ENCODE measurements around the gene TCF3.
"Not testable (repeated sequence)": the region's sequence is repeated elsewhere in the genome, so short reads cannot be mapped to it uniquely, and the experiment has no call there.

Gene TCF3

DNA sequence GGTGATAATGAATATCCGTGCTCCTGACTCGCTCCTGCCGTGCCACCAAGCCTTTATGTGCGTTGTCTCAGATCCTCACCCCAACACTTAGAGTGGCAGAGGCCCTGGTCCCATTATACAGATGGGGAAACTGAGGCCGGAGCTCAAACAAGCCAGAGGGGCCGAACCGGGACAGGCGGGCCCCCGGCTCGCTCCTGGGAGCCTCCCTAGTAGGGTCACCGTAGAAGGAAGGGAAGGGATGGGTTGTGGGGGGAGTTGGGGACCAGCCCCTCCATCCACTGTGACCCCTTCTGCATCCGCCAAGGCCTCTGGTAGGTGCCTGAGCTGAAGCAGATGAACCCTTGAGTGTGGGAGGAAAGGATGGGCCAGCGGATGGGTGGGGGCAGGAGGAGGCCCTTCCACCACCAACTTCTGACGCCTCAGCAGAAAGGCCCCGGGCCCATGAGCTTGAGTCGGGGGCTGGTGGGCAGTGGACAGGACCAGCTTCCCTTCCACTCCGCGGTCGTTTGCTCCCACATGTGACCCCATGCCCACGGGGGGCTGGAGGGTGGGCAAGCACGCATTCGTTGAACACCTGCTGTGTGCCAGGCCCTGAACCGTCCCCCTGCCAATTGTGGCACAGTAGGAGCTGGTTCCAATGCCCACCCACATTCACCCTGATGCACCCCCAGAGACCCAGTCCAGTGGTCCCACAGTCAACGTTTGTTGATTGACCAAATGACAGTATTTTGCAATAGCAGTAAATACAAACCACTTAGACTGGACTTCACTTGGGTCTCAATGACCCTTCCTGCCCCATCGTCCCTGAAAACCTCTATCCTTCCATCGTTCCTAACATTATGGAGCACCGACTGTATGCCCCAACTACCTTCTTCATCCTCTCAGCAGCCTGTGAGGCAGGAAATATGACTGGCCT, 24.2 kb upstream of the TCF3 start:
- no peaks in the 10 kb centered on the region for H3K36me3 Mint-ChIP-seq
- peaks cover 23% of the 10 kb centered on the region for H3K27me3 Mint-ChIP-seq
- no peaks in the 10 kb centered on the region for H3K9me3 Mint-ChIP-seq
- H3K4me3 Mint-ChIP-seq = no peak overlapping the region
- H3K27ac Mint-ChIP-seq = no peak overlapping the region
- no peaks in the 10 kb centered on the region for H3K4me1 Mint-ChIP-seq

DNA sequence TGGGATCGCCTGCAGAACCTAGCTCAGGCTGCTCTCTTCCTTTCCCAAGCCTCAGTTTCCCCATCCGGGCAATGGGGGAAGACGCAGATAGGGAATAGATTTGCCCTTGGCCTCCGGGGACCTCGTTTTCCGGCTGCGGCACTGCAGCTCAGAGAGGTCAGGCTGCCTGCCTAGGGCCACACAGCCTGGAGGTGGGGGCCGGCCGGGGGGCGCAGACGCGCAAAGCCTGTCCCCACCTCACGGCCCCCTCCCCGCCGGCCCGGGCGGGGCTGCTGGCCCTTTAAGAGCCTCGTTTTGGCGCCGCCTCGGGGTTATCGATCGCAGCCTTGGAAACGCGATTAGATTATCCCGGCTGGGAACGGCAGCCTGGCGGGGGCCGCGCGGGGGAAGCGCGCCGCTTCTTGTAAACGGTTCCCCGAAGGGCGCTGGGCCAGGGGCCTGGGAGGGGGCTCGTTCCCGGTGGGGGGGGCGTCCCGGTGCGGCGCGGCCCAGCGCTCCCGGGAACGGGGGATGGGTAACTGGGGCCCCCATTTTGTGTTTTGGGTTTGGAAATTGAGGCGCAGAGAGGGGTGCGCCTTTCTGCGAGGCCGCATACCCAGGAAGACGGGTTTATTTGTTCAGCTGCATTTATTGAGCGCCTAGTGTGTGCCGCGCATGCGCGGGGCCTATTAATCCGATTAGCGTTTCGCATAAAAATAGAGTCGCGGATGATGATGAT, 23.4 kb upstream of the TCF3 start:
- peaks cover 23% of the 10 kb centered on the region for H3K27me3 Mint-ChIP-seq
- no peak overlapping the region for H3K4me3 Mint-ChIP-seq
- H3K9me3 Mint-ChIP-seq = no peaks in the 10 kb centered on the region
- H3K27ac Mint-ChIP-seq = no peak overlapping the region
- no peaks in the 10 kb centered on the region for H3K36me3 Mint-ChIP-seq
- H3K4me1 Mint-ChIP-seq = no peaks in the 10 kb centered on the region

DNA sequence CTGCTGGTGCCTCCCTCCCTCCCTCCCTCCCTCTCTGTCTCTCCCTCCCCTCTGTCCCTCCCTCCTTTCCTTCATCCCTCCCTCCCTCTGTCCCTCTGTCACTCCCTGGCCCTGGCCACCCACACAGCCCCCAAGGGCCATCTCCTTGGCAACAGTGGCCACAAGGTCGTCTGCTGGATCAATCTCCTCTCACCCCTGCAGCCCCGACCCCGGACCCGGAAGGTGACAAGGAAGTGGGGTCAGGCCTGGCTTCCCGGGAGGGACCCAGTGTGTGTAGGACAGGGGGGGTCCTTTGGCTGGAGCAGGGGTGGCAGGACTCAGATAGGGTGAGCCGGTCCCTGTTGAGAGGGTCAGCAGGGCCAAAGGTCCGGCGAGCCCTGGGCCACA, 21.9 kb upstream of the TCF3 start:
- H3K4me3 Mint-ChIP-seq = no peak overlapping the region
- H3K4me1 Mint-ChIP-seq = no peaks in the 10 kb centered on the region
- peaks cover 28% of the 10 kb centered on the region for H3K27me3 Mint-ChIP-seq
- H3K9me3 Mint-ChIP-seq = no peaks in the 10 kb centered on the region
- H3K36me3 Mint-ChIP-seq = no peaks in the 10 kb centered on the region
- H3K27ac Mint-ChIP-seq = no peak overlapping the region

DNA sequence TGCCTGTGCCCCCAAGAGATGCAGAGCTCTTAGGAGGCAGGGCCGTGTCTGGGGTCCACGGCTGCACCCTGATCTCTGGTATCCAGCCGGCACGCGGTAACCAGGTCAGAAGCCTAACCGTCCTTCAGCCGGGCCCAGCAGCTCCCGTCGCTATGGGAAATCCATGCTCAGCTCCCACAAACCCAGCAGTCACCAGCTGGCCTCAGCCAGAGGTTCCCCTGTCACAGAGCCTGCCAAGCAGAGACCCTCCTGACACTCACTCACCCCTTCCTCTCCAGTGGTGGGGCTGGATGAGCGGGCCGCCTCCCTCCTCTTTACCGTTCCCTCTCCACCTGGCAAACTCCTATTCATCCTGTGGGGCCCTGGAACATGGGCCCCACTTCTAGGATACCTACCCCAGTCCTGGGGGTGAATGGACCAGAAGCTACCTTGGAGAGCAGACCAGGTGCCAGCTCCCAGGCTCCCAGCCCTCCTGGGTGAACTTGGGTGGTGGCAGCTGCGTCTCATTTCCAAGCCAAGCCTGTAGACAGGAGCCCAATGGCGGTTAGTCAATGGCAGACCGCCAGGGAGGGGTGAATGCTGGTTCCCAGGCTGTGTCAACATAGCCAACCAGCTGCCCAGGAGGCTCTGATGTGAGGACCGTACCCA, 21.4 kb upstream of the TCF3 start:
- no peak overlapping the region for H3K4me3 Mint-ChIP-seq
- H3K27ac Mint-ChIP-seq = no peak overlapping the region
- H3K27me3 Mint-ChIP-seq = peaks cover 29% of the 10 kb centered on the region

DNA sequence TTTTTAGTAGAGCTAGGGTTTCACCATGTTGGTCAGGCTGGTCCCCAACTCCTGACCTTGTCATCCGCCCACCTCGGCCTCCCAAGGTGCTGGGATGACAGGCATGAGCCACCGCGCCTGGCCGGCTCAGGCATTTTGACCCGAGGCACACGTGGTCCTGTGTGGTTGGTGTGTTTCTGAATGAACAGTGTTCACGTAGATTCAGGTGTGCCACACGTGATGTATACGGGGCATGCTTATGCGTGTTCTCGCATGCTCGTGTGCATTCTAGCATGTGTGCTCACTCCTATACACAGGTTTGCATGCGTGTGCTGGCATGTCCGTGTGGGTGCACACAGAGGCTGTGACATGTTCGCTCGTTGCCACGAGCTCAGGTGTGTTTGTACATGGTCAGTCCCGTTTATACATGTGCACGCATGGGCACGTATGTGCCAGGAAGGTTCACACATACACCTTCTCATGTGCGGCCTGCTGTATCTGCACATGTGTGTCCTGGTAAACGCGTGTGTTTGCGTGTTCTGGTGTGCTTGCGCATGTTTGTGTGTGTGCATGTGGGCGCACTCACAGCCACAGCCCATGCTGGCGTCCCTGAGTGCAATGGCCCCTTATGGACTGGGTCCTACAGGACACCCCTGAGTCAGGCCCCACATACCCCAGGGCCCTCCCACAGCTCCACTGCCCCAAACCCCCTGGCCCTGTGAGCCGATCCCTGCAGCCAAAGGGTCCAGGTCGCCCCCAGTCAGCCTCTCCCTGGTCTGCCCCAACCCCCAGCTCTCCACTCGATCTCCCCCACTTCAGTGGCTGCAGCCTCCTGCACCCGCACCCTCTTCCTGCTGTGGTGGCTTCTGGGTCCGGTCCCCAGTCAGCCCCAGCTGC, 20.6 kb upstream of the TCF3 start:
- H3K36me3 Mint-ChIP-seq = no peaks in the 10 kb centered on the region

More for the DNA sequence above, 21.4 kb upstream of the TCF3 start:
- H3K4me1 Mint-ChIP-seq = peaks cover 4% of the 10 kb centered on the region
- H3K36me3 Mint-ChIP-seq = no peaks in the 10 kb centered on the region
- no peaks in the 10 kb centered on the region for H3K9me3 Mint-ChIP-seq

DNA sequence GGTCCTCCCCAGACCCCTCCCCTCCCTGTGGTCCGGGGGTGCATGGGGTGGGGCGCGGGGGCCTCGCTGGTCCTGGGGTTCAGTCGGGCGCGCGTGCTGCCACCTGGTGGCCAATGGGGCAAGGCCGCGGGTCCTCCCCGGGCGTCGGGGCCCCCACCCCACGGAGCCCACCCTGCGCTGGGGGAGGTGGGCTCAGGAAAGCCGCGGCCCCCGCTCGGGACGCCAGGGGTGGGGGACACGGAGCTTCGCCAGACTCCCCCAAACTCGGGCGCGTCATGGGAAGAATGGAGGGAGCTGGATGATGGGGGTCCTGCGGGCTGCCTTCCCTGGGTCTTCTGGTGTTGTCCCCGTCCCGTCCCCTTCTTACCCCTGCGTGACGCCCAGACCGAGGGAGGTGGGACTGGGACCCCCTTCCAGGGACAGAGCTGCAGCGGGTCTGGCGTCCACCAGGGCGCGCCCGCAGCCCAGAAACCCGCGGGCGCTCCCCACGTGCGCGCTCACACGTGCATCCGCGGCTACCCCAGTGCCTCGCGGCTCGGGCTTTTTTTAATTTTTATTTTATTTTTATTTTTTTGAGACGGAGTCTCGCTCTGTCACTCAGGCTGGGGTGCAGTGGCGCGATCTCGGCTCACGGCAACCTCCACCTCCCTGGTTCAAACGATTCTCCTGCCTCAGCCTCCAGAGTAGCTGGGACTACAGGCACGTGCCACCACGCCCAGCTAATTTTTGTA, 19.8 kb upstream of the TCF3 start:
- Mint-ChIP-seq H3K4me3 (peak overlapping the region; percentile 39), H3K27me3 (peaks cover 30% of the 10 kb centered on the region), H3K9me3 (no peaks in the 10 kb centered on the region), H3K4me1 (peaks cover 13% of the 10 kb centered on the region), H3K27ac (no peak overlapping the region), H3K36me3 (no peaks in the 10 kb centered on the region)

More for the DNA sequence above, 20.6 kb upstream of the TCF3 start:
- Mint-ChIP-seq H3K4me1 (peaks cover 10% of the 10 kb centered on the region), H3K9me3 (no peaks in the 10 kb centered on the region), H3K27me3 (peaks cover 29% of the 10 kb centered on the region), H3K4me3 (no peak overlapping the region), H3K27ac (no peak overlapping the region)

DNA sequence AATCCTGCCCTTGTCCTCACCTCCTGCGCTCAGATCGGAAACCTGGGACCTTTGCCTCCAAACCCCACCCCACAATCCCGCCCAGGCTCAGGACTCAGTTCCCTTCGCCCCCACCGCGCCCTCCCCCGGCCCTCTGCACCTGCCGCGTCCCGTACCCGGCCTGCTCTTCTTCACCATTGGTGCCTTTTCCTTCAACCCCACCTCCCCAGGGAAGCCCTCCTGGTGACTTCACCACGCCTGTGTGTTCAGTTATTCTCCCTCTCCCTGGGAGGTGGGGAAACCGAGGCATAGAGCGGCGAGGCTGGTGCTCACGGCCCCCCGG, 19.3 kb upstream of the TCF3 start:
- no peaks in the 10 kb centered on the region for H3K9me3 Mint-ChIP-seq
- H3K27me3 Mint-ChIP-seq = peaks cover 26% of the 10 kb centered on the region
- no peak overlapping the region for H3K4me3 Mint-ChIP-seq
- H3K27ac Mint-ChIP-seq = no peak overlapping the region
- H3K4me1 Mint-ChIP-seq = peaks cover 13% of the 10 kb centered on the region
- no peaks in the 10 kb centered on the region for H3K36me3 Mint-ChIP-seq

DNA sequence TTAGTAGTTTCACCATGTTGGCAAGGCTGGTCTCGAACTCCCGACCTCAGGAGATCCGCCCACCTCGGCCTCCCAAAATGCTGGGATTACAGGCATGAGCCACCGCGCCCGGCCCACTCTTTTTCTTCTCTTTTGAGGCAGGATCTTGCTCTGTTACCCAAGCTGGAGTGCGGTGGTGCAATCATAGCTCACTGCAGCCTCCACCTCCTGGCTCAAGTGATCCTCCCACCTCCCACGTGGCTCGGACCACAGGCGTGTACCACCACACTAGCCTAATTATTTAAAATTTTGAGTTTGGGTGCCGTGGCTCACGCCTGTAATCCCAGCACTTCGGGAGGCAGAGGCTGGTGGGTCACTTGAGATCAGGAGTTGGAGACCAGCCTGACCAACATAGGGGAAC, 18.3 kb upstream of the TCF3 start:
- not testable (repeated sequence) for H3K36me3 Mint-ChIP-seq, H3K4me3 Mint-ChIP-seq, H3K9me3 Mint-ChIP-seq, H3K27ac Mint-ChIP-seq
- H3K27me3 Mint-ChIP-seq = peaks cover 23% of the 10 kb centered on the region
- H3K4me1 Mint-ChIP-seq = peaks cover 13% of the 10 kb centered on the region

DNA sequence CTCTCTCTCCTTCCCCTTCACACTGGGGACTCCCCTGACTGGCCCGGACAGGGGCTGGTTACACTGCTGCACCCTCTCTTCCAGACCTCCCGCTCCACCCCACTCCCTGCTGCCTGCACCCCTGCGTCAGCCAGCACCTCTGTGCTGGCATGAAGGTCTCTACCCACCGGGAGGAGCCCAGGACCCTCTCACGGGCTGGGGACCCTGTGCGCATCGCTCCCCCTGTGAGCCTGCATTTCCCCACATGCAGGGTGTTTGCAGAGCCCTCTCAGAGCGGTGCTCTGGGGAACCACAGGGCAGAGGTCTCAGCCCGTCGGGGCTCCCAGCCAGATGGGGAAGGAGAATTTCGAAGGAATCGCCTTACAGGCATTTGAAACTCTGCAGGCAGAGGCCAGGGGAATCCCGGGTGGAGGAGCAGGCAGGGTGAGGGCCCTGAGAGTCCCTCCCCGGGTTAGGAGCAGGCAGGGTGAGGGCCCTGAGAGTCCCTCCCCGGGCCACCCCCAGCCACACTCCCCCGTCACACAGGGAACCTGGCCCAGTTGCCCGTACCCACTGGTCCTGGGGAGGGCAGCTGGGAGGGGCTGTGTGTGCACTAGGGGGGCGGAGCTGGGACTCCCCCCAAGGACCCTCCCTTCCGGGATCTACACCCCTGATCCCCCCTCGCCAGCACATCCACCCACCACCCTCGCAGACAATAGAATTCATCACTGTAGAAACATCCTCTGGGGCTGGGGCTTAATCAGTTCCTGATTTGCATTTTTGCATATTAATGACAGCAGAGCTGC, 16.3 kb upstream of the TCF3 start:
- Mint-ChIP-seq H3K4me3 (peak overlapping the region; percentile 27), H3K4me1 (peaks cover 13% of the 10 kb centered on the region), H3K27me3 (peaks cover 17% of the 10 kb centered on the region), H3K27ac (no peak overlapping the region), H3K36me3 (no peaks in the 10 kb centered on the region), H3K9me3 (no peaks in the 10 kb centered on the region)

DNA sequence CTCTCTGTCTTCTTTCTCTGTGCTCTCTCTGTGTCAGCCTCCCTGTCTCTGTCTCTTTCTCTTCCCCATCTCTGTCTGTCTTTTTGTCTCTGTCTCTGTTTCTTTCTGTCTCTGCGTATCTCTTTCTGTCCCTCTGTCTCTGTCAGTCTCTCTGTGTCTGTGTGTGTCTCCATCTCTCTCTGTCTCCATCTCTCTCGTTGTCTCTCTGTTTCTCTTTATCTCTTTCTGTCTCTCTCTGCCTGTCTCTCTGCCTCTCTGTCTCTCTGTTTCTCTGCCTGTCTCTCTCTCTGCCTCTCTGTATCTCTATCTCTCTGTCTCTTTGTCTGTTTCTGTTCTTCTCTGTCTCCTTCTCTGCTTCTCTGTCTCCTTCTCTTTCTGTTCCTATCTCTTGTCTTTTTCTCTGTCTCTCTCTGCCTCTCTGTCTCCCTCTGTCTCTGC, 15.7 kb upstream of the TCF3 start:
- Mint-ChIP-seq H3K27ac (no peak overlapping the region), H3K4me1 (peaks cover 13% of the 10 kb centered on the region), H3K36me3 (no peaks in the 10 kb centered on the region), H3K4me3 (no peak overlapping the region), H3K27me3 (peaks cover 17% of the 10 kb centered on the region), H3K9me3 (no peaks in the 10 kb centered on the region)

DNA sequence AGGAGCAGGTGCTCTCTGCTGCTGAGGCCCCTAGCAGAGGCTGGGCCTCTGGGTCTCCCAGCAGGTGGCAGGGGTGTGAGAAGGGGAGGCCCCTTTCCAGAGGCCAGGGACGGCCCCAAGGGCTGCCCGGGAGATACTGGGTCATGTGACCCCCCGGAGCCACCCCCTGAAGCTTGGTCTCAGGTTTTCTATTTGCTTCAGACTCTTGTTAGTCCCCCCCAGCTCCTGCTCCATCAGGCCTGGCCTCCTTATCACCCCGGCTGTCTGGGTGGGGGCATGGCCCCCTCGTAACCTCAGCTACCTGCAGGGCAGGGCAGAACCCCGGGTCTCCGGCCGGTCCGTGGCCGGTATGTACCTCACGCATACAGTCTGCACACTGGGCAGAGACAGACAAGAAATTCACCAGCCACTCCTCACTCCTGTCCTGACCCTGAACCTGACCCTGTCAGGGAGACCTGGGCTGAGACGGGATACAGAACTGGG, 13.2 kb upstream of the TCF3 start:
- no peak overlapping the region for H3K4me3 Mint-ChIP-seq
- no peaks in the 10 kb centered on the region for H3K36me3 Mint-ChIP-seq
- H3K9me3 Mint-ChIP-seq = no peaks in the 10 kb centered on the region
- H3K4me1 Mint-ChIP-seq = peaks cover 13% of the 10 kb centered on the region
- peaks cover 14% of the 10 kb centered on the region for H3K27me3 Mint-ChIP-seq
- H3K27ac Mint-ChIP-seq = no peak overlapping the region

DNA sequence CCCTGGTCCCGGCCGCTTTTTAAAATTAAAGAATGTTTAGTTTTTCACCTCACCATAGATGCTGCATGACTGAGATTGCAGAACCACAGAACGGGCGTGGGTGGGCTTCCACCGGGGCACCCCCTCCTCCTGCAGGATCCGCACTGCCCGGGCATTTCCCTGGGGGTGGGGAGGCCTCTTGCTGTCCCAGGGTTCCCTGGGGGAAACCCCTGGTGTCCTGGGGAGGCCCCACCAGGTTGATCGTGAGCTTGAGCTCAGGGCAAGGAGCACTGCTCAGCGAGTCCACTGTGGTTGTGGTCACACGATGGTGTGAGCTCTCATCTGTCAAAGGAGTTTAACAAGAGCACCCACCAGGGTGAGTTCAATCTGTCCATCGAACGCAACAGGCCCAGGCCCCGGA, 11.4 kb upstream of the TCF3 start:
- Mint-ChIP-seq H3K27me3 (peaks cover 7% of the 10 kb centered on the region), H3K4me1 (peaks cover 9% of the 10 kb centered on the region), H3K36me3 (no peaks in the 10 kb centered on the region), H3K27ac (no peak overlapping the region), H3K9me3 (no peaks in the 10 kb centered on the region), H3K4me3 (no peak overlapping the region)

DNA sequence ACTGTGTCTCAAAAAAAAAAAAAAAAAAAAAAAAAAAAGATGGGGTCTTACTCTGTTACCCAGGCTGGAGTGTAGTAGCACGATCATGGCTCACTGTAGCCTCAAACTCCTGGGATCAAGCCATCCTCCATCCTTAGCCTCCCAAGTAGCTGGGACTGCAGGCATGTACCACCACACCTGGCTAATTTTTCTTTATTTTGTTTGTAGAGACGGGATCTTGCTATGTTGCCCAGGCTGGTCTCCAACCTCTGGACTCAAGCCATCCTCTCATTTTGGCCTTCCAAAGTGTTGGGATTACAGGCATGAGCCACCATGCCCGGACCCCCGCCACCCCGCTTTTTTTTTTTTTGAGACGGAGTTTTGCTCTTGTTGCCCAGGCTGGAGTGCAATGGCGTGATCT, 10.8 kb upstream of the TCF3 start:
- H3K9me3 Mint-ChIP-seq, H3K27ac Mint-ChIP-seq, H3K27me3 Mint-ChIP-seq, H3K36me3 Mint-ChIP-seq, H3K4me1 Mint-ChIP-seq, H3K4me3 Mint-ChIP-seq: not testable (repeated sequence)

DNA sequence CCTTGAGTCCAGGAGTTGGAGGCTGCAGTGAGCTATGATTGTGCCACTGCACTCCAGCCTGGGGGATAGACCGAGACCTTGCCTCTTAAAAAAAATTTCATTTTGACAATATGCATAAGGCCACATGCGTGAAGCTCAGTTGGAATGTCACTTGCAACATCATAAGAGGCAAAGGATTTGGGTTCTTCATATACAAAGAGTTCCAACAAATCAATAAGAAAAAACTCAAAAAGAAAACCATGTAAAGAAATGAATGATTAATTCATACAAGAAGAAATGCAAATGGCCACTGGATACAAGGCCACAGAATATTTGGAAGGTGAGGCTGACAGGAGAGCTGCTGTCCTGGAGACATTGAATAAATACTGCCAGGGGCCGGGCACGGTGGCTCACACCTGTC, 9.6 kb upstream of the TCF3 start:
- Mint-ChIP-seq H3K4me1 (no peaks in the 10 kb centered on the region), H3K27ac (no peak overlapping the region), H3K36me3 (no peaks in the 10 kb centered on the region), H3K4me3 (no peak overlapping the region), H3K9me3 (no peaks in the 10 kb centered on the region), H3K27me3 (peaks cover 1% of the 10 kb centered on the region)
